GM12874 (cell line): ENCODE data around the gene NT5DC2.

Experiments used
- TF ChIP-seq, protein P1 (sequence below): IDR thresholded peaks from 2 replicates; pipeline ENCODE4 v1.5.1; 2011; ENCODE audit warnings: low read depth, mild to moderate bottlenecking, control low read depth, low read length, moderate library complexity; ENCODE audit not compliant: insufficient read depth

The NT5DC2 gene

DNA sequence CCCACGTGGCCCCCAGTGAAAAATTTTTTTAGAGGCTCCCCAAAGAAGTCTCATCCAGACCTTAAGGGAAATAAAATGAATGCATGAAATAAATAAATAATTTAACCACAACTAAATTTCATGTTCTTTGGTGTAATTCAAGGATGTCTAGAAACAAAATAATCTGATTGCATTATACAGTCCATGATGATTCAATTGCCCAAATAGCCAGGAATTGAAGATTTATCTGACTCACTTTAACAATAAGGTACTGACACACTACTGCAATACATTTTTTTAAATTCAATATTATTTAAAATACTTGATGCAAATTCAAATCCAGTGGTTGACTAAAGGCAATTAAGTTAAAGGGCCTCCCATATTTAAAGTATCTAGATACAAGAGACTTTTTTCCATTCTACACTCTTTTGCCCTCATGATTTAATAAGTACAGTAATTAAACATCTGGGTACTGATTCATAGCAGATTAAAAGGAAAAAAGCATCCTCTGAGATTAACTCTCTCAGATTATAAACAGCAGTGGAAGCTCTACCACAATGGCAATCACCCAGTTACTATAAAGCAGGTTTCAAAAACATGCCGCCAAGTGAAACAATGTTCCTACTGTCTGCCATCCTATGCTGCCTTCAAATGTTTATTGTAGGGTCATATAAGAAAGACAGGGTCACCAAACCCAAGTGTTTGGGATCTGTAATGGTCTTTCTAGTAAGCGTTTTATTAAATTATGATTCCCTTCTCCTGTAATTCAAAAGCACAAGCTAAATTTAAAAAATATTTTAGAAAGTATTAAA lies 12.6 kb upstream of the NT5DC2 start:
- TF ChIP-seq, protein P1, sequence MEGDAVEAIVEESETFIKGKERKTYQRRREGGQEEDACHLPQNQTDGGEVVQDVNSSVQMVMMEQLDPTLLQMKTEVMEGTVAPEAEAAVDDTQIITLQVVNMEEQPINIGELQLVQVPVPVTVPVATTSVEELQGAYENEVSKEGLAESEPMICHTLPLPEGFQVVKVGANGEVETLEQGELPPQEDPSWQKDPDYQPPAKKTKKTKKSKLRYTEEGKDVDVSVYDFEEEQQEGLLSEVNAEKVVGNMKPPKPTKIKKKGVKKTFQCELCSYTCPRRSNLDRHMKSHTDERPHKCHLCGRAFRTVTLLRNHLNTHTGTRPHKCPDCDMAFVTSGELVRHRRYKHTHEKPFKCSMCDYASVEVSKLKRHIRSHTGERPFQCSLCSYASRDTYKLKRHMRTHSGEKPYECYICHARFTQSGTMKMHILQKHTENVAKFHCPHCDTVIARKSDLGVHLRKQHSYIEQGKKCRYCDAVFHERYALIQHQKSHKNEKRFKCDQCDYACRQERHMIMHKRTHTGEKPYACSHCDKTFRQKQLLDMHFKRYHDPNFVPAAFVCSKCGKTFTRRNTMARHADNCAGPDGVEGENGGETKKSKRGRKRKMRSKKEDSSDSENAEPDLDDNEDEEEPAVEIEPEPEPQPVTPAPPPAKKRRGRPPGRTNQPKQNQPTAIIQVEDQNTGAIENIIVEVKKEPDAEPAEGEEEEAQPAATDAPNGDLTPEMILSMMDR: no peak

DNA sequence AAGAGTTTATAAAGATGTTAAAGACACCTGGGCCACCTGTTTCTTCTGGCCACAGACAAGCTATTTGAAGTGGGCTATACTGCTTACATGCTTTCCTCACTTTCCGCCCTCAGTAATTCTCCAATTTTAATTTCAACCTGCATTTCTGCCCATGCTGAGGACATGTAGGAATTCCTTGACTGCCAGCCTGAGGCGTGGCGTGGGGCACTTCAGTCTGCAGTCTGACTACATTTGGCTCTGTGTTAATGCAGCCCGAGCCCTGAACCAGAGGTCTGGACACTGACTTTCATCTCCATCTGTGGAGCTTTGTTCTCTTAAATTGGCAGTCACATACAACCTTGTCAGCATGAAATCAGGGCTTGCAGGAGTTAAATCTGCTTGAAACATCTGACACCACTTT lies 11.3 kb upstream of the NT5DC2 start:
- TF ChIP-seq, protein P1: no peak

DNA sequence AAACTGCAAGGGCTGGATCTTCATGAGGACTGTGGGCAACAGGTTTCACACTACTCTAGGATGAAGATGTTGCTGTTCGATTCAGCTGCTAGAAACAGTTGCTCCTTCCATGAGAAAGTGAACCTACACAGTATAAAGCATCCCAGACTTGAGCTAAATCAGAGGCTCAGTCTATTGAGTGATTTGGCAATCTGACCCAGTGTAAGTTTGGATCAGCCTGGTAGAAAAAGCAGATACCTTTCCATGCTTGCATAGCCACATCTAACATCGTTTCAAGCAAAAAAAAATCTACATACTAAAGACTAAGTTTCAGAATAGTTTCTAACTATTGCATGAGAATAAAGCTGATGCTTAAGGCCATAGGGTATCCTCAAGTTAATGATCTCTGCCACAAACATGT lies 7.4 kb upstream of the NT5DC2 start:
- TF ChIP-seq, protein P1: no peak

DNA sequence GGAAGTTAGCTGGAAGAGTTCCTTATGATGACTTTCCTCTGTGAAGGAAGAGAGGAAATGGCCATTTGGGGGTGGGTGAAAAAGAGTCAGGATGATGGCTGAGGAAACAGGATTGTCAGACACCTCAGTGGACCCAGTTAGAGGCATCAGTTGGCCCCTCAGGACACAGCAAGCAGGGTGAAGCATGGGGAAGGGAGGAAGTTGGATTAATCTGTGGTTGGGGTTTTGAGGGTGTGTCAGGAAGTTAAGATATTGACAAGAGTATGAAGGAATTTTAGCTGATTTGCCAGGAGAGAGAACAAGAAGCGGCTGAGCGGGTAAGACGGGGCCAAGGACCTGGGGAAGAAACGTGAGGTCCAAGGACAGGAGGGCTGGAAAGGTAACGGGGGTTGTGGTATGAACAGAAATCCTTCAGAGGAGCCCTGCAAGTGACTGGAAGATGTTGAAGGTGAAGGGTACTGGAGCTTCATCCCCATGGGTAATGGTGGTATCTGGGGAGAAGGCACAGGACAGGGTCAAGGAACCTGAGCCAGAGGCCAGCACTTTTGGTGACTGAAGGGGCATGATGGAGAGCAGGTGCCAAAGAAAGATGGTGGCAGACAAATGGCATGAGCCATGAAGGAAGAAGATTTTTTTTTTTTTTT lies 5.5 kb upstream of the NT5DC2 start:
- TF ChIP-seq, protein P1: no peak

DNA sequence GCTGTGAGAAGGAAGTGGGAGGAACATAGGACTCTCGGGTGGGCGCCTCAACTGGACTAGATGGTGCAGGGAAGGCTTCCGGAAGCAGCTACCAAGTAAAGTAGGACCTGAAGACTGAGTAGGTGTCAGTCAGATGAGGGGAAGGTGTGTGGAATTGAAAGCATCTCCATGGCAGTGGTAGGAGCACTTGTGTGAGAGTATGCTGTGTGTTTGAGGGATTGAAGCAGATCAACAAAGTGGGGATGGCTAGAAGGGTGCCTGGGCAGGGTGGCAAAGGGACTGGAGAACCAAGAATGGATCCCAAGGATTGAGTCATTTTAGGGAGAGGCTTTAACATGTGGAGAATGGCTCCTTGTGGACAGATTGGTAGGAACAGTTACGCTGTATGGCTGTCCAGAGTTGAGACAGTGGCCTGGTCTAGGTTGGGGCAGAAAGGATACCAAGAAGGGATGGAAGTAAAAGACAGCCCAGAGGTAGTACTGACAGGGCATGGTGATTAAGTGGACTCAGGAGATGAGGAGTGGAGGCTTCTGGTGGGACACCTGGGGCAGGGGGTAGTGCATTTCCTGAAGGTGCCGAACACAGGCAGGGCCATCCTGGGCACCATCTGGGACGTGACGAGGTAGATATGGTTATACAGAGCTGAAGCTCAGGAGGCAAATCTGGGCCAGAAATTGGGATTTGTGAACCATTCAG lies 4.2 kb upstream of the NT5DC2 start:
- TF ChIP-seq, protein P1: no peak

- TF ChIP-seq, protein P1: no peak
Observed at GRCh38 chr3:52537165-52537620, 3.5 kb upstream of the NT5DC2 start.

DNA sequence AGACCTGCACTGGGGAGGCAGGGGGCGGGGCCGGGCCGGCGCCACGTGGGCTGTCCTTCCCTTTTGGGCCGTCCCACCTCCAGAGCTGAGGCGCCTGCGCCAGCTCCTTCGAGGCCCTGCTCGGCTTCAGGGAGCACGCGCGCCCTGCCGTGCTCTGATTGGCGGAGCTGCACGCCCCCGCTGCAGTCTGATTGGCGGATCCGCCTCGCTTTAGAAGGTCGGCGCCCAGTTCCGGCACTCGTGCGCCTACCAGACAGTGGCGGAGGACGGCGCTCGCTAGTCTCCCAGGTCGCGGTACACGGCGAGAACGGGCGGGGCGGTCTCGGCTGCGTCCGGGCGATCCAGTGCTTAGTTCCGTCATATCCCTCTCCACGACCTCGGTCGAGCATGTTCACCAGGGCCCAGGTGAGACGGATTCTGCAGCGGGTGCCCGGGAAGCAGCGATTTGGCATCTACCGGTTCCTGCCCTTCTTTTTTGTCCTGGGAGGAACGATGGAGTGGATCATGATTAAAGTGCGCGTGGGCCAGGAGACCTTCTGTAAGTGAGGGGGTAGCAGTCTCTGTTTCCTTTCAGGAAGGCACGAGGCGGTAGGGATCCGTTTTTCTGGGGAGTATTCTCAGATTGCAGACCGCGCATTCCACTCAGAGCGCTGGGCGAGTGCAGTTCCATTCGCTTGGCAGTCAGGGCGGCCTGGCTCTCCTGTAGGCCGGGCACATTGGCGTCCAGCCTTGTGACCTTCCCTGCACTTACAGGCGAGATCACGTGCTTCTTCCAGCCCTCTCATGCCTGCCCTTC lies 2.9 kb upstream of the NT5DC2 start, which contains the start of gene UQCC5:
Gene UQCC5 (plus strand): TSS at position 237 of the 796 bp plus-strand sequence. CDS start 151 bp downstream, at position 388.
- TF ChIP-seq, protein P1: peak; percentile 19; the same call in 1 of the 2 replicates
